ENCODE measurements around the gene CNST.

The CNST gene

GRCh38 chr1:246530482-246530881 is 35.8 kb upstream of the CNST start:
- Histone ChIP-seq H3K14ac (ENCODE audit: low read length in 2 of 2) (no peak overlapping the region), H4K8ac (ENCODE audit: low read length) (no peak overlapping the region), H3K27ac (ENCODE audit: low read length, poor library complexity, severe bottlenecking) (no peak overlapping the region), H3K4me3 (ENCODE audit: insufficient read depth in 1 of 2, low read depth in 1 of 2, low read length in 2 of 2) (no peak overlapping the region), H4K91ac (ENCODE audit: low read length) (no peak overlapping the region), H2BK12ac (ENCODE audit: low read length in 2 of 2) (no peak overlapping the region), H3K9me3 (ENCODE audit: control insufficient read depth, low read length) (peaks cover 19% of the 10 kb centered on the region), H3K18ac (ENCODE audit: low read depth in 1 of 2, low read length in 2 of 2) (no peak overlapping the region), H2AK5ac (ENCODE audit: low read length, severe bottlenecking) (no peak overlapping the region), H2BK15ac (ENCODE audit: low read depth, poor library complexity, severe bottlenecking) (no peak overlapping the region), H2AFZ (ENCODE audit: low read depth, low read length) (no peak overlapping the region), H3K4ac (ENCODE audit: low read depth in 1 of 2, low read length in 2 of 2) (no peak overlapping the region), H3K4me2 (ENCODE audit: low read length, poor library complexity, severe bottlenecking) (no peak overlapping the region), H3K4me1 (ENCODE audit: control insufficient read depth, insufficient read depth, low read depth, low read length) (no peaks in the 10 kb centered on the region), H3K9ac (ENCODE audit: low read length) (no peak overlapping the region), H2BK120ac (ENCODE audit: low read depth, low read length) (no peak overlapping the region), H3K79me1 (replicated peaks; ENCODE audit: low read length, poor library complexity, severe bottlenecking) (no peaks in the 10 kb centered on the region), H3K36me3 (ENCODE audit: control insufficient read depth in 1 of 2, insufficient read depth in 2 of 2, low read depth in 1 of 2, low read length in 2 of 2) (no peaks in the 10 kb centered on the region), H2BK5ac (ENCODE audit: low read depth, low read length, poor library complexity, severe bottlenecking) (no peak overlapping the region), H3K27me3 (ENCODE audit: control insufficient read depth in 1 of 2, insufficient read depth in 1 of 2, low read length in 2 of 2) (peaks cover 20 to 24% of the 10 kb centered on the region in 2 experiments), H3K23ac (ENCODE audit: low read length in 2 of 2) (no peak overlapping the region)
- WGBS: 61% methylated on average over 2 of the region's 2 CpGs
- no peak for DNase-seq

DNA sequence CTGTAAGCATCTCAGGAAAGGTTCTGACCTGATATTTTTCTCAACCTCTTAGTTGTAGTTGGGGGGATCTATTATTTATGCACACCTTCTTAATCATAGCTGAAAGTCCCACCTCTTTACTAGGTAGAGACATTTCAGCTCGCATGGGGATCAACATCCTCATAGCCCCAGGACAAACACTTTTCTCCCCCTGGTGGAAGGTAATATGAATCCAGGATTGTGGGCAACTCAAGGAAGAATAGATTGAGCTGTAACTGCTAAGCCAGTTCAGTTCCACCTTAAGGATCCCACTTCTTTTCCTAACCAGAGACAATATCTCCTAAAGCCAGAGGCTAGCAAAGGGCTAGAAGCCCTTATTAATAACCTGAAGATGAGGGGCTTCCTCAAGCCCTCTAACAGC is 33.7 kb upstream of the CNST start:
- no peak overlapping the region for H3K9ac ChIP-seq (ENCODE audit: low read length)
- no peak overlapping the region for H4K91ac ChIP-seq (ENCODE audit: low read length)
- no peak overlapping the region for H2BK5ac ChIP-seq (ENCODE audit: low read depth, low read length, poor library complexity, severe bottlenecking)
- no peak overlapping the region for H3K27ac ChIP-seq (ENCODE audit: low read length, poor library complexity, severe bottlenecking)
- H4K8ac ChIP-seq (ENCODE audit: low read length): no peak overlapping the region
- no peaks in the 10 kb centered on the region for H3K4me1 ChIP-seq (ENCODE audit: control insufficient read depth, insufficient read depth, low read depth, low read length)
- peaks cover 20 to 24% of the 10 kb centered on the region in 2 experiments for H3K27me3 ChIP-seq (ENCODE audit: control insufficient read depth in 1 of 2, insufficient read depth in 1 of 2, low read length in 2 of 2)
- H3K23ac ChIP-seq (ENCODE audit: low read length in 2 of 2): no peak overlapping the region
- no peak overlapping the region for H2AFZ ChIP-seq (ENCODE audit: low read depth, low read length)
- no peak overlapping the region for H3K4ac ChIP-seq (ENCODE audit: low read depth in 1 of 2, low read length in 2 of 2)
- no peak overlapping the region for H3K4me3 ChIP-seq (ENCODE audit: insufficient read depth in 1 of 2, low read depth in 1 of 2, low read length in 2 of 2)
- H2BK12ac ChIP-seq (ENCODE audit: low read length in 2 of 2): no peak overlapping the region
- H3K79me1 ChIP-seq (replicated peaks; ENCODE audit: low read length, poor library complexity, severe bottlenecking): no peaks in the 10 kb centered on the region
- no peak overlapping the region for H2BK120ac ChIP-seq (ENCODE audit: low read depth, low read length)
- H3K36me3 ChIP-seq (ENCODE audit: control insufficient read depth in 1 of 2, insufficient read depth in 2 of 2, low read depth in 1 of 2, low read length in 2 of 2): no peaks in the 10 kb centered on the region
- DNase-seq: no peak
- H3K4me2 ChIP-seq (ENCODE audit: low read length, poor library complexity, severe bottlenecking): no peak overlapping the region
- H3K14ac ChIP-seq (ENCODE audit: low read length in 2 of 2): no peak overlapping the region
- peaks cover 19% of the 10 kb centered on the region for H3K9me3 ChIP-seq (ENCODE audit: control insufficient read depth, low read length)
- no peak overlapping the region for H2AK5ac ChIP-seq (ENCODE audit: low read length, severe bottlenecking)
- H2BK15ac ChIP-seq (ENCODE audit: low read depth, poor library complexity, severe bottlenecking): no peak overlapping the region
- WGBS: no CpG with 5 or more reads among the region's 1 CpG
- no peak overlapping the region for H3K18ac ChIP-seq (ENCODE audit: low read depth in 1 of 2, low read length in 2 of 2)

DNA sequence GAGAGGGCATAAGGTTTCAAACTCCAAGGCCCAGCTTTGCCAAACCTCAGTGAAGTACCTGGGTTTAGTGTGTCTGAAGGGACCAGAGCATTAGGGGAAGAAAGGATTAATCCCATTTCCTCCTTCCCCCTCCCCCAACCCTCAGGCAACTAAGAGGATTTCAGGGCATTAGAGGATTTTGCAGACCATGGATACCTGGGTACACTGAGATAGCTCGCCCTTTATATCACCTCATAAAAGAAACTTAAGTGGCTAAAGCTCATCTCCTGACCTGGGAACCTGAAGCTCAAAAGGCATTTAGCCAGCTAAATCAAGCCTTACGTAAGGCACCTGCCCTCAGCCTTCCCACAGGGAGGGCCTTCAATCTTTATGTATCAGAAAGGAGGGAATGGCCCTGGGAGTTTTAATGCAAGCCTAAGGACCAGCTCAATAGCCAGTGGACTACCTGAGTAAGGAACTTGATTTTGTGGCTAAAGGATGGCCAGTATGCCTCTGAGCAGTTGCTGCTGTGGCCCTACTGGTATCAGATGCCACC is 32.8 kb upstream of the CNST start:
- H3K79me1 ChIP-seq (replicated peaks; ENCODE audit: low read length, poor library complexity, severe bottlenecking): no peaks in the 10 kb centered on the region
- no peaks in the 10 kb centered on the region for H3K36me3 ChIP-seq (ENCODE audit: control insufficient read depth in 1 of 2, insufficient read depth in 2 of 2, low read depth in 1 of 2, low read length in 2 of 2)
- no peak overlapping the region for H2BK12ac ChIP-seq (ENCODE audit: low read length in 2 of 2)
- no peak overlapping the region for H2BK15ac ChIP-seq (ENCODE audit: low read depth, poor library complexity, severe bottlenecking)
- H3K4ac ChIP-seq (ENCODE audit: low read depth in 1 of 2, low read length in 2 of 2): no peak overlapping the region
- DNase-seq: no peak
- H4K91ac ChIP-seq (ENCODE audit: low read length): no peak overlapping the region
- H3K18ac ChIP-seq (ENCODE audit: low read depth in 1 of 2, low read length in 2 of 2): no peak overlapping the region
- WGBS: 100% methylated on average over 2 of the region's 2 CpGs
- H3K9ac ChIP-seq (ENCODE audit: low read length): no peak overlapping the region
- H3K27me3 ChIP-seq (ENCODE audit: control insufficient read depth in 1 of 2, insufficient read depth in 1 of 2, low read length in 2 of 2): peaks cover 20 to 24% of the 10 kb centered on the region in 2 experiments
- H3K4me2 ChIP-seq (ENCODE audit: low read length, poor library complexity, severe bottlenecking): no peak overlapping the region
- H4K8ac ChIP-seq (ENCODE audit: low read length): no peak overlapping the region
- H2AK5ac ChIP-seq (ENCODE audit: low read length, severe bottlenecking): no peak overlapping the region
- H3K23ac ChIP-seq (ENCODE audit: low read length in 2 of 2): no peak overlapping the region
- no peak overlapping the region for H3K14ac ChIP-seq (ENCODE audit: low read length in 2 of 2)
- no peak overlapping the region for H2AFZ ChIP-seq (ENCODE audit: low read depth, low read length)
- H2BK5ac ChIP-seq (ENCODE audit: low read depth, low read length, poor library complexity, severe bottlenecking): no peak overlapping the region
- no peak overlapping the region for H3K27ac ChIP-seq (ENCODE audit: low read length, poor library complexity, severe bottlenecking)
- no peak overlapping the region for H2BK120ac ChIP-seq (ENCODE audit: low read depth, low read length)
- H3K9me3 ChIP-seq (ENCODE audit: control insufficient read depth, low read length): peaks cover 19% of the 10 kb centered on the region
- H3K4me3 ChIP-seq (ENCODE audit: insufficient read depth in 1 of 2, low read depth in 1 of 2, low read length in 2 of 2): no peak overlapping the region
- no peaks in the 10 kb centered on the region for H3K4me1 ChIP-seq (ENCODE audit: control insufficient read depth, insufficient read depth, low read depth, low read length)

DNA sequence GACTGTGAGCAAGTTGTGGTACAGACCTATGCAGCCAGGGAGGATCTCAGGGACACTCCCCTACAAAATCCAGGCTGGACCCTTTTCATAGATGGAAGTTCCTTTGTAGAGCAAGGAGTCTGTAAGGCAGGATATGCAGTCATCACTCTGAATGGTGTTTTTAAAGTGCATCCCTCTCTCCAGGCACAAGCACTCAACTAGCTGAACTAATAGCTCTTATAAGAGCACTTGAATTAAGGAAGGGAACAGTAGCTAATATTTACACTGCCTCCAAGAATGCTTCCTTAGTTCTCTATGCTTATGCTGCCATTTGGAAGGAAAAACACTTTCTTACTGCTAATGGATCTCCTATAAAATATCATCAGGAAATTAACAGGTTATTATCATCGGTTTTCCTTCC is 32.1 kb upstream of the CNST start:
- H3K14ac ChIP-seq (ENCODE audit: low read length in 2 of 2): no peak overlapping the region
- H4K8ac ChIP-seq (ENCODE audit: low read length): no peak overlapping the region
- WGBS: 91% methylated on average over 1 of the region's 1 CpG
- H3K4me1 ChIP-seq (ENCODE audit: control insufficient read depth, insufficient read depth, low read depth, low read length): no peaks in the 10 kb centered on the region
- no peak overlapping the region for H2BK15ac ChIP-seq (ENCODE audit: low read depth, poor library complexity, severe bottlenecking)
- no peak overlapping the region for H3K18ac ChIP-seq (ENCODE audit: low read depth in 1 of 2, low read length in 2 of 2)
- peaks cover 0 to 3% of the 10 kb centered on the region in 2 experiments for H3K36me3 ChIP-seq (ENCODE audit: control insufficient read depth in 1 of 2, insufficient read depth in 2 of 2, low read depth in 1 of 2, low read length in 2 of 2)
- peaks cover 19% of the 10 kb centered on the region for H3K9me3 ChIP-seq (ENCODE audit: control insufficient read depth, low read length)
- H3K27me3 ChIP-seq (ENCODE audit: control insufficient read depth in 1 of 2, insufficient read depth in 1 of 2, low read length in 2 of 2): peaks cover 20 to 24% of the 10 kb centered on the region in 2 experiments
- H3K79me1 ChIP-seq (replicated peaks; ENCODE audit: low read length, poor library complexity, severe bottlenecking): no peaks in the 10 kb centered on the region
- H2AFZ ChIP-seq (ENCODE audit: low read depth, low read length): no peak overlapping the region
- no peak overlapping the region for H3K9ac ChIP-seq (ENCODE audit: low read length)
- no peak overlapping the region for H2BK12ac ChIP-seq (ENCODE audit: low read length in 2 of 2)
- no peak overlapping the region for H2BK120ac ChIP-seq (ENCODE audit: low read depth, low read length)
- no peak overlapping the region for H3K27ac ChIP-seq (ENCODE audit: low read length, poor library complexity, severe bottlenecking)
- no peak overlapping the region for H4K91ac ChIP-seq (ENCODE audit: low read length)
- no peak overlapping the region for H2BK5ac ChIP-seq (ENCODE audit: low read depth, low read length, poor library complexity, severe bottlenecking)
- no peak overlapping the region for H2AK5ac ChIP-seq (ENCODE audit: low read length, severe bottlenecking)
- H3K4ac ChIP-seq (ENCODE audit: low read depth in 1 of 2, low read length in 2 of 2): no peak overlapping the region
- no peak overlapping the region for H3K4me2 ChIP-seq (ENCODE audit: low read length, poor library complexity, severe bottlenecking)
- DNase-seq: no peak
- H3K4me3 ChIP-seq (ENCODE audit: insufficient read depth in 1 of 2, low read depth in 1 of 2, low read length in 2 of 2): no peak overlapping the region
- H3K23ac ChIP-seq (ENCODE audit: low read length in 2 of 2): no peak overlapping the region
